Osteocyte (in vitro differentiated cells): Measurements from ENCODE around the gene LPIN3. TPM values are rescaled to one million over a fixed set of nuclear protein-coding genes. Genes with fewer than 3 reads are reported as not detected.

Source experiments
- DNase-seq: peaks from one replicate; pipeline ENCODE4 v3.0.0; 2021; ENCODE audit warnings: mixed read lengths; ENCODE audit not compliant: unreplicated experiment; ENCODE audit errors: extremely low spot score
- H3K27ac Mint-ChIP-seq: one replicate; pipeline ENCODE4 v1.8.0; 2021; ENCODE audit warnings: mild to moderate bottlenecking, mixed read lengths; ENCODE audit not compliant: unreplicated experiment
- H3K27me3 Mint-ChIP-seq: one replicate; pipeline ENCODE4 v1.8.0; 2021; ENCODE audit warnings: mixed read lengths; ENCODE audit not compliant: unreplicated experiment
- H3K36me3 Mint-ChIP-seq: one replicate; pipeline ENCODE4 v1.8.0; 2021; ENCODE audit warnings: mixed read lengths; ENCODE audit not compliant: unreplicated experiment
- H3K4me1 Mint-ChIP-seq: one replicate; pipeline ENCODE4 v1.8.0; 2021; ENCODE audit warnings: mixed read lengths; ENCODE audit not compliant: unreplicated experiment
- H3K4me3 Mint-ChIP-seq: one replicate; pipeline ENCODE4 v1.8.0; 2021; ENCODE audit warnings: mild to moderate bottlenecking, moderate library complexity, mixed read lengths; ENCODE audit not compliant: unreplicated experiment
- H3K9me3 Mint-ChIP-seq: one replicate; pipeline ENCODE4 v1.8.0; 2021; ENCODE audit warnings: mixed read lengths; ENCODE audit not compliant: unreplicated experiment
- total RNA-seq: library from RNA; stranded (reverse); gene quantifications from 2 replicates; pipeline ENCODE4 v1.2.1, GENCODE V29; 2021
- TF ChIP-seq, protein P1 (sequence below): fragments of 200-600 bp; sonication (generic); IDR thresholded peaks from 2 replicates; pipeline ENCODE4 v1.5.0; 2021; ENCODE audit warnings: antibody characterized with exemption, mild to moderate bottlenecking, moderate library complexity

The LPIN3 gene
- total RNA-seq, 1 donor from 2014 or later: 2.9 TPM

GRCh38 chr20:41360831-41361756, 20.5 kb downstream of the LPIN3 start:
- Mint-ChIP-seq H3K27ac (no peak overlapping the region), H3K27me3 (peaks cover 7% of the 10 kb centered on the region), H3K9me3 (no peaks in the 10 kb centered on the region), H3K4me3 (no peak overlapping the region), H3K4me1 (peaks cover 3% of the 10 kb centered on the region), H3K36me3 (no peaks in the 10 kb centered on the region)
- DNase-seq: no peak
- TF ChIP-seq, protein P1, sequence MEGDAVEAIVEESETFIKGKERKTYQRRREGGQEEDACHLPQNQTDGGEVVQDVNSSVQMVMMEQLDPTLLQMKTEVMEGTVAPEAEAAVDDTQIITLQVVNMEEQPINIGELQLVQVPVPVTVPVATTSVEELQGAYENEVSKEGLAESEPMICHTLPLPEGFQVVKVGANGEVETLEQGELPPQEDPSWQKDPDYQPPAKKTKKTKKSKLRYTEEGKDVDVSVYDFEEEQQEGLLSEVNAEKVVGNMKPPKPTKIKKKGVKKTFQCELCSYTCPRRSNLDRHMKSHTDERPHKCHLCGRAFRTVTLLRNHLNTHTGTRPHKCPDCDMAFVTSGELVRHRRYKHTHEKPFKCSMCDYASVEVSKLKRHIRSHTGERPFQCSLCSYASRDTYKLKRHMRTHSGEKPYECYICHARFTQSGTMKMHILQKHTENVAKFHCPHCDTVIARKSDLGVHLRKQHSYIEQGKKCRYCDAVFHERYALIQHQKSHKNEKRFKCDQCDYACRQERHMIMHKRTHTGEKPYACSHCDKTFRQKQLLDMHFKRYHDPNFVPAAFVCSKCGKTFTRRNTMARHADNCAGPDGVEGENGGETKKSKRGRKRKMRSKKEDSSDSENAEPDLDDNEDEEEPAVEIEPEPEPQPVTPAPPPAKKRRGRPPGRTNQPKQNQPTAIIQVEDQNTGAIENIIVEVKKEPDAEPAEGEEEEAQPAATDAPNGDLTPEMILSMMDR: no peak

DNA sequence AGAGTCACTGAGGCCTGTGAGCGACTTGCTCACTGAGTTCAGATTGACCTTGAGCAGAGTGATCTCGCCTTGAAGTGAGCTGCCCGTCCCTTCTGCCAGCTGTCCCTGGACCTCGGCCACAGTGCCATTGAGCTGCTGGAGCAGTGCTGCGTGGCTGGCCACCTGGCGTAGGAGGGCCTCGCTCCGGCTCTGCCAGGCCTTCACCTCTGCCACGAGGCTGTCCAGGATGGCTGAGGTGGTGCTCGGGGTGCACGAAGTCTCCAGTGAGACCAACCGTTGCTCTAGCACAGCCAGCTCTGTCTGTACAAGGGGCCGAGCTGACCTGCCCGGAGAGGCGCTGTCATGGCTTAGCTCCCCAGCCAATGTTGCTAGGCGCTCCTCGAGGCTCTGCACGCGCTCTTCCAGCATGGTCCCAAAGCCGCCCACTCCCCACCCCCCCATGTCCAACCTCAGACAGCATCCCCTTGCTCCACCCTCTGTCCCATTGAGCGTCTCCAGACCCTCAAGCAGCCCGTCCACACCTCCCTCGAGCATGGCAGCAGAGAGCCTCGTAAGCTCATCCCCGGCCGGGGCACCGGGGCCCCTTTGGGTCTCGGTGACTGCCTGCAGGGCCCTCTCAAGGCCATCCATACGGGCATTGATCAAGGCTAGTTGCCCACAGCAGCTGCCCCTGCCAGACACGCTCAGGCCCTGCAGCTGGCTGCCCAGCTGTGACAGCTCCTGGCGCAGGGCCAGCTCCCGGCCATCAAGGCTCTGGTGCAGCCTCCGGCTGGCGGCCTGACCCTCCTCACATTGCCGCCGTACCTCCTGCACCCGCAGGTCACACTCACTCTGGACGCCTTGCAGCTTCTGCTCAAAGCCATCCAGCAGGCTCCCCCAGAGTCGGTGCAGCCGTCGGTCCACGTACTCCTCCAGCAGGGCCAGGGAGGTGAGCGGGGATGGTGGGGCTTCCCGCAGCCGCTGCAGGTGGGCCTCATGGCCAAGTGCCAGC, 21.4 kb downstream of the LPIN3 start:
- H3K27ac Mint-ChIP-seq: no peak overlapping the region
- H3K9me3 Mint-ChIP-seq: no peaks in the 10 kb centered on the region
- TF ChIP-seq, protein P1: no peak
- peaks cover 9% of the 10 kb centered on the region for H3K27me3 Mint-ChIP-seq
- H3K4me3 Mint-ChIP-seq: no peak overlapping the region
- no peak for DNase-seq
- no peaks in the 10 kb centered on the region for H3K36me3 Mint-ChIP-seq
- H3K4me1 Mint-ChIP-seq: peaks cover 3% of the 10 kb centered on the region

DNA sequence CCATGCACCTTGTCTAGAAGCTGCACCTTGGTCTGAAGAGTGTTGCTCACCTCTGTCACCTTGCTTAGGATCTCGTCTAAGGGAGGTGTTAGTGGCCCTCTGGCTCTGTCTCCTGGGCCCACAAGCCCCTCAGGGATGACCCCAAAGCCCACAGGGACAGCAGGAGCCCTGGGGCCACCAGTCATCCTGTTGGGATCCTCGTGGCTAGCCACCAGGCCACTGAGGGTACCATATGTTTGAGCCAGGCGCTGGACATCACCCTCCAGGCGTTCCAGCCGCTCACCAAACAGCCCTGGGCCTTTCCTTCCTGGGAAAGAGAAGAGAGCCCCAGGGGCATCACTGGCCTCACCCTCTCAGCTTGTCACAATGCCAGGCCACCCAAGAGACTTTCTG, 22.1 kb downstream of the LPIN3 start:
- Mint-ChIP-seq H3K27me3 (peaks cover 12% of the 10 kb centered on the region), H3K9me3 (no peaks in the 10 kb centered on the region), H3K4me1 (peaks cover 9% of the 10 kb centered on the region), H3K27ac (no peak overlapping the region), H3K36me3 (no peaks in the 10 kb centered on the region), H3K4me3 (no peak overlapping the region)
- no peak for DNase-seq
- TF ChIP-seq, protein P1: no peak

DNA sequence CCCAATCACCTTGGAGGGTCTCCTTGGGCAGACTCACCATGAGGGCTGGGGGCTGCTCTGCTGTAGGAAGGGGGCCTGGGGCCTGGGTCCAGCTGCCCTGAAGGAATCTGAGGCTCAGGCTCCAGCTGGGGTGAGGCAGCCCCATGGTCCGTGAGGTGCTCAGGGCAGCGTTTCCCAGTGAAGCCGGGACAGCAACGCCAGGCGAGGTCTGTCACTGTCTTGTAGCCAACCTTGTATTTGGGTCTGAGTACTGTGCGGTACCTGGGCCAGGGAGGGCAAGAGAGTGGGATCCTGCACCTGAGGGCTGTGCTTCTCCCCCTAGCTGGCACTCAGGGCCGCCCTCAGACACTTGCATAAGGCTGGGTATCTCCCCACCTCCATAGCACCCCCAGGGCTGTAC, 23.0 kb downstream of the LPIN3 start:
- Mint-ChIP-seq H3K27me3 (peaks cover 16% of the 10 kb centered on the region), H3K9me3 (no peaks in the 10 kb centered on the region), H3K27ac (no peak overlapping the region), H3K4me3 (no peak overlapping the region), H3K4me1 (peaks cover 9% of the 10 kb centered on the region), H3K36me3 (no peaks in the 10 kb centered on the region)
- TF ChIP-seq, protein P1: no peak
- no peak for DNase-seq
